GM18517 (cell line): ENCODE measurements around the gene LINC00237.

Experiments
- ATAC-seq: cut with Tn5 transposase; IDR thresholded peaks from one replicate; pipeline ENCODE4 v1.9.1; 2021; ENCODE audit warnings: mild to moderate bottlenecking, moderate library complexity; ENCODE audit not compliant: unreplicated experiment

Gene LINC00237

GRCh38 chr20:21099751-21100577, 6.2 kb downstream of the LINC00237 start:
- ATAC-seq, result peak; percentile 35

- ATAC-seq, result no peak
Observed at GRCh38 chr20:21096321-21097043, 9.7 kb downstream of the LINC00237 start.

GRCh38 chr20:21092806-21093205, 13.4 kb downstream of the LINC00237 start:
- ATAC-seq, result no peak

GRCh38 chr20:21090721-21091120, 15.4 kb downstream of the LINC00237 start:
- ATAC-seq, result no peak

GRCh38 chr20:21090111-21090618, 16.0 kb downstream of the LINC00237 start:
- ATAC-seq, result no peak

GRCh38 chr20:21089391-21089790, 16.8 kb downstream of the LINC00237 start:
- ATAC-seq, result no peak

GRCh38 chr20:21087862-21088540, 18.2 kb downstream of the LINC00237 start:
- no peak for ATAC-seq

GRCh38 chr20:21083825-21084325, 22.3 kb downstream of the LINC00237 start:
- no peak for ATAC-seq

- no peak for ATAC-seq
Observed at GRCh38 chr20:21082584-21082983, 23.6 kb downstream of the LINC00237 start.

GRCh38 chr20:21077809-21078345, 28.3 kb downstream of the LINC00237 start:
- no peak for ATAC-seq

- ATAC-seq, result no peak
Observed at GRCh38 chr20:21076073-21076472, 30.1 kb downstream of the LINC00237 start.

GRCh38 chr20:21075471-21075870, 30.7 kb downstream of the LINC00237 start:
- no peak for ATAC-seq

GRCh38 chr20:21074605-21075336, 31.4 kb downstream of the LINC00237 start:
- ATAC-seq, result peak; percentile 98

- no peak for ATAC-seq
Observed at GRCh38 chr20:21067255-21067654, 38.9 kb downstream of the LINC00237 start.

- ATAC-seq, result no peak
Observed at GRCh38 chr20:21064924-21065323, 41.2 kb downstream of the LINC00237 start.

- no peak for ATAC-seq
Observed at GRCh38 chr20:21063276-21063675, 42.9 kb downstream of the LINC00237 start.

- no peak for ATAC-seq
Observed at GRCh38 chr20:21053002-21053762, 53.0 kb downstream of the LINC00237 start.

GRCh38 chr20:21052686-21053001, 53.5 kb downstream of the LINC00237 start:
- ATAC-seq, result no peak

- ATAC-seq, result no peak
Observed at GRCh38 chr20:21052241-21052640, 53.9 kb downstream of the LINC00237 start.

- ATAC-seq, result no peak
Observed at GRCh38 chr20:21050710-21051109, 55.4 kb downstream of the LINC00237 start.
